Cardiac septum (tissue), 1 donor: Measurements from ENCODE around the gene TMEM247. TPM values are rescaled to one million over a fixed set of nuclear protein-coding genes. Genes with fewer than 3 reads are reported as not detected.
"Not testable (repeated sequence)": the region's sequence is repeated elsewhere in the genome, so short reads cannot be mapped to it uniquely, and the experiment has no call there.

Experiments used
- DNase-seq: peaks from one replicate; pipeline ENCODE4 v3.0.0-alpha.2; 2020; ENCODE audit warnings: low spot score
- intact Hi-C: fragments of 100-400 bp; cut with DNase I; formaldehyde crosslinking; loops from one replicate; pipeline ENCODE4 v1.14.0; 2022
- total RNA-seq: library from RNA; stranded (reverse); fragmentation: NEBNext Ultra II Directional; extraction: Animal tissue kit (Norgen Biotek cat#: 25700); gene quantifications from one replicate; pipeline ENCODE4 v1.2.1, GENCODE V29; 2021
- donor health status: DM: no; HTN: no; CAD: no.

TMEM247 gene
- total RNA-seq, 1 donor from 2014 or later = not detected

DNA sequence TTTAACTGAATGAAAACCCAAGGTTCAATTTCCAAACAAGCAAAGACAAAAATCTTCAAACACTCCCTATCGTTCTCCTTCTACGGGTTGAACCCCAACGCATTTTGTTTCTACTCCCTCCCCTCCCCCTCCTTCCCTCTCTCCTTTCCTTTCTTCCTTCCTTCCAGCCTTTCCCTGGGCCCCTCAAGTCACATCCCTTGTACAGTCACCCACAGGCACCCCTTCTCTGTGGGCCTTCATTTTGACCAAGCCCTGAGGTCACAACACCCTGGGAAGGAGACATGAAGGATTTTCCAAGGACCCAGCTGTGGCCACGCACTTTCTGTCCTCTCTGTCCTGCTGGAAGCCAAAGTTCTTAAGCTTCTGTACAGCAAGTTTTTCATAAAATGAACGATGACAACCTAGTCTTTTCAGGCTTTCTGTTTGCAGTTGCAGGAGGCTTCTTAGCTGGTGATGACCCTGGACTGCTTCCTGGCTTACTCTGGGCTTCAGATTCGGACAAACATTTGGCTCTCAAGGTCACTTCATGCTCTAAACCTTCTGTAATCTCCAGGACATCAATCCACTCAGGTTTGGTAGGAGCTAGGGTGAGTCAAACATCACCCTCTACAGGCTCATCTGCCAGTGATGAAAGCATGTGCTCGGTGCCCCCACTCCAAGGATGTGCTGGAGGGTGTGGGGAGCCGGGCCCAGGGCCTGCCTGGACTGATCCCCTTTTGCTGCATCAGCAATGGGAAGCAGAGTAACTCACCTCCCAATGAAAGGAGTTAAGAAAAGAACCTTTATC, 25.5 kb downstream of the TMEM247 start:
- no peak for DNase-seq
- intact Hi-C loops = no loop called here

DNA sequence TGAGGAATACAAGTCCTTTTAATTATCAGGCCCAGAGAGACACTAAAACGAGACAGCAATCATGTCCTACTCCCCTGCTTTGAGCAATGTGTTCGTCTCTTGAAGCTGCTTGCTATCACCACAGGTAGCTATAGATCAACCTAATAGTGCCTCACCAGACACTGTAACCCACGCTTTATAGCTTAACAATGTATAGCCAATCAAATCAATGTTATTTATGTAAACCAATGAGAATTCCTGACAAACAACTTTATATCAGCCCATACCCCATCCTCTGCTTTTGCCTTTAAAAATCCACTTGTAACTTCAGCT, 26.1 kb downstream of the TMEM247 start:
- DNase-seq = no peak
- intact Hi-C loops = no loop called here

GRCh38 chr2:46506131-46506706, 26.9 kb downstream of the TMEM247 start:
- intact Hi-C loops = no loop called here
- DNase-seq = no peak

DNA sequence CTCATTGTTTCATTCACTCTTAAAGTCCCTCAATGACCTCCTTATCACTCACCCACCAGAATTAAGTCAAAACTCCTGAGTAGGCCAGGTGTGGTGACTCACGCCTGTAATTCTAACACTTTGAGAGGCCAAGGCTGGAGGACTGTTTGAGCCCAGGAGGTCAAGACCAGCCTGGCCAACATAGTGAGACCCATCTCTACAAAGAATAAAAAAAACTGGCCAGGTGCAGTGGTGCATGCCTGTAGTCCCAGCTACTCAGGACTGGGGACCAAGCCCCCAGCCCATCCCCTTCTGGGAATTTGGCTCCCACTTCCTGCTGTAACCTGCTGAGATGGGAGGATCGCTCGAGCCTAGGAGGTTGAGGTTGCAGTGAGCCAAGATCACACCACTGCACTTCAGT, 28.9 kb downstream of the TMEM247 start:
- DNase-seq = no peak
- intact Hi-C loops = no loop called here

DNA sequence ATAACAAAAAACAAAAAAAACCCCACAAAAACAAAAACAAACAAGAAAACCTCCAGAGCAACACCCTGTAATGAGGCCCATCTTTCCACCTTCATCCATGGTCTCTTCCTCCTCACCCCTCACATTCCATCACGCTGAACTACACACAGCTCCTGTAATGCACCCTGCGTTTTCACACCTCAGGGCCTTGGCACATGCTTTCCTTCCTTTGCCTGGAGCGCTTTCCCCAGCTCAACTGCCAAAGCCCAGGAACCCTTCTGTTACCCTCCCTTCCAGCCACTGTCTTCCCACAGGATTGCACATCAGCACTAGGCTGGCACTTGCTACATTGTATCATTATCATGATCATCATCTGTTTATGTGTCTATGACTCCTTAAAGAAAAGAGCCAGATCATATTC, 29.4 kb downstream of the TMEM247 start:
- intact Hi-C loops = no loop called here
- no peak for DNase-seq

DNA sequence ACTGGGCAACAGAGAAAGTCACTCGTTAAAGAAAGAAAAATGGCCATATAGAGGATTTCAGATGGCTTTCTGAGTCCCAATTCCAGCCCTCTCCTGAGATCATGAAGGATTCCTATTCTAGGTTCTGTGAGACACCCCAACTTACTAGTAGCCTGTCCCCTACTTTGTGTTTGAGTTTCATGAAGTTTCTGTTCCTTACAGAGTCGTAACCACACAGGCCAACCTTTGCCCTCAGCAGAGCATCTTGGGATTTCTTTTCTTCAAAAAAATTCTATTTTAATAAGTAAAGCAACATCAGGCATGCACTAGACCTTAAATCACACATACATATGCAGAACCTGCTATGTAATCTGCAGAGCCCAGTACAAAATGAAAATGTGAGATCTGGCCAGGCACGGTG, 30.4 kb downstream of the TMEM247 start:
- no peak for DNase-seq
- intact Hi-C loops = no loop called here

GRCh38 chr2:46510598-46511177, 31.3 kb downstream of the TMEM247 start:
- DNase-seq = no peak
- intact Hi-C loops = no loop called here

GRCh38 chr2:46512185-46512584, 32.8 kb downstream of the TMEM247 start:
- no peak for DNase-seq
- intact Hi-C loops = no loop called here

DNA sequence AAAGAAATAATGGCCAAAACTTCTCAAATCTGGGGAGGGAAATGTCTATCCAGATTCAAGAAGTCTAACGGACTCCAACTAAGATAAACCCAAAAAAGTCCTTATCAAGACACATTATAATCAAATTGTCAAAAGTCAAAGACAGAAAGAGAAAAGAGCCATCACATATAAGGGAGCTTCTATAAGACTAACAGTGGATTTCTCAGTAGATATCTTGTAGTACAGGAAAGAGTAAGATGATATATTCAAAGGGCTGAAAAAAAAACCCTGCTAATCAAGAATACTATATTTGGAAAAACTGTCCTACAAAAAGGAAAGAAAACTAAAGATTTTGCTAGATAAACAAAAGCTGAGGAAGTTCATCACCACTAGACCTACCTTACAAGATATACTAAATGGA, 35.4 kb downstream of the TMEM247 start:
- intact Hi-C loops = no loop called here

GRCh38 chr2:46517485-46517884, 38.1 kb downstream of the TMEM247 start:
- DNase-seq = no peak
- intact Hi-C loops = no loop called here

More for the DNA sequence above, 35.4 kb downstream of the TMEM247 start:
- no peak for DNase-seq

DNA sequence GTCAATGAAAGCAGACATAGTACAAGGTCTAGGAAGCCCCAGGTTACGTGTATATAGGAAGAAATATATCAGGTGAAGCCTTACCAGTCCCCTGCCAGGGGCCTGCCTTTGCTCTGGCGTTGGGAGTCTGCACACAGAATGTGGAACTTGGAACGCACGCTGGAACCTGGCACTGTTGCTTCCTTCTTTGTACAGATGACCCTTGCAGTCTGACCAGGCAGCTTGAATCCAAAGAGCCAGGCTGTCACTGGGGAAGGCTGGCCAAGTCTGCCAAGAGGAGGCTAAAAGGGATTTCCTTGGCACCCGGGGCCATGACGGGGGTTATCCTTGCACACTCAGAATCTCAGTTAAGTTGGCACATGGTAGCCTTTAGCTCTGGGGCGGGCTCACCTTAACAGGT, 39.5 kb downstream of the TMEM247 start:
- intact Hi-C loops = no loop called here
- no peak for DNase-seq

DNA sequence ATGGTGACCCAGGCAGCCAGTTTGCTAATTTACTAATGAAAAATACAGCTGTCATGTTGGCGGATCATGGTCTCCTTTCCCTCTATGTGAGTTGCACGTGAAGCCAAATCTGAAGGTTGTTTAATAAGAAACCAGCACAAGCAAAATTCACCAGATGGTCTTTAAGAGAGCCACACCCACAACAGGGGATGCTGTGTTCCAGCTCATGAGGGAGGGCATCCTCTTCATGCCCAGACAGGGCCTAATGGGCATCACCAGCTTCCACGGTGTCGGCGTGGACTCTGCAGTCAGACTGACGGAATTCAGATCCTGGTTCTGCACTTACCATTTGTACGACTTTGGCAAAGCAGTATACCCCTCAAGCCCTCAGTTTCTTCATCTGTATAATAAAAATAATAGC, 39.9 kb downstream of the TMEM247 start:
- DNase-seq = no peak
- intact Hi-C loops = no loop called here

GRCh38 chr2:46520130-46520711, 40.9 kb downstream of the TMEM247 start:
- intact Hi-C loops = no loop called here
- no peak for DNase-seq

DNA sequence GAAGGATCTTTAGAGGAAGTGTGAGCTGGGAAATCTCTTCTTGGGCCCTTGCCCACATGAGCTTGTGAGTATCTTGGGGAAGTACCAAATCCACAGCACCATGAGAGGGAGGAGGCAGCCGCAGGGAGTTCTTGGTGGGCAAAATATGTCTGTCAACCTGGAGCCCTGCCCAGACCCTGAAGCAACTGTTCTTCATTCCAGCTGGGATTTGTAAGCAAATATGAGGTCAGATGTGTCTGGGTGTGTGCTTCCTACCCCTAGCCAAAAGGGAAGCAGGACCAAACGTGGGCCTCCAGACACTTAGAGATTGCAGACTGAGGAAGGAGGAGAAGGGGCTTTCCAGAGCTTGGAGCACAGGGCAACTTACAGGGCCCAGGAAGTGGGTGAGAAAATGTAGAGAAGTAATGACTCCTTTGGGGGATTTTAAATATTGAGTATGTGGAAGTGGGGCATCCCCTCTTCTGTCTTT, 41.9 kb downstream of the TMEM247 start:
- intact Hi-C loops = no loop called here
- DNase-seq = peak; percentile 80

GRCh38 chr2:46522385-46522784, 43.0 kb downstream of the TMEM247 start:
- DNase-seq, intact Hi-C loops: not testable (repeated sequence)

GRCh38 chr2:46525522-46526155, 46.3 kb downstream of the TMEM247 start:
- DNase-seq = no peak
- intact Hi-C loops = no loop called here

DNA sequence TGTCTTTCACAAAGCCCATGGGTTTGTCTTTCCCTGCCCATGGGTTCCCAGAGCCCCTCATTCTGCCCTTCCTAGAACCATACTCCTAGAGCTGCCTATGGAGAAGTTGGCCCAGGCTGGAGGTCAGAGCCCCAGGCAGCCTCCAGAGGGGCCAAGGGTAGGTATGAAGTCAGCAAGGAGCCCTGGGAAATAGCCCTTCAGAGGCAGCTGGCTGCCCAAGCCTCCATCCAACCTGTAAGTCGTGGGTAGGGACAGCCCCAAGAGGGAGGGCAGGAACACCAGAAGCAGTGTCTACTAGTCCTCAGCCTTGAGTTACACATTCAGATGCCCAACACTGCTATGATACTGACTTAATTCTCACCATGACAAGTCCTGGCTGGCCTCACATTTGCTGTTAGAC, 49.5 kb downstream of the TMEM247 start:
- no peak for DNase-seq
- intact Hi-C loops = no loop called here

DNA sequence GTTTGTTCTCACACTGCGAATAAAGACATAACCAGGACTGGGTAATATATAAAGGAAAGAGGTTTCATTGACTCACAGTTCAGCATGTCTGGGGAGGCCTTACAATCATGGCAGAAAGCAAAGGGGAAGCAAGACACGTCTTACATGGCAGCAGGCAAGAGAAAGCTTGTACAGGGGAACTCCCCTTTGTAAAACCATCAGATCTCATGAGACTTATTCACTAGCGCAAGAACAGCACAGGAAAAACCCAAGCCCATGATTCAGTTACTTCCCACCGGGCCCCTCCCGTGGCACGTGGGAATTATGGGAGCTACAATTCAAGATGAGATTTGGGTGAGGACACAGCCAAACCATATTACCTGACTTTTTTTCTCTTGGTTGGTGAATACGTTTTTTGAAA, 51.3 kb downstream of the TMEM247 start:
- intact Hi-C loops = no loop called here
- no peak for DNase-seq

- intact Hi-C loops = no loop called here
- no peak for DNase-seq
Measured at GRCh38 chr2:46531863-46532262, 52.5 kb downstream of the TMEM247 start.
